ENCODE results near the gene COL25A1.
A peak's percentile ranks its signal among the peaks of the same experiment; 100 is the strongest.

DNA sequence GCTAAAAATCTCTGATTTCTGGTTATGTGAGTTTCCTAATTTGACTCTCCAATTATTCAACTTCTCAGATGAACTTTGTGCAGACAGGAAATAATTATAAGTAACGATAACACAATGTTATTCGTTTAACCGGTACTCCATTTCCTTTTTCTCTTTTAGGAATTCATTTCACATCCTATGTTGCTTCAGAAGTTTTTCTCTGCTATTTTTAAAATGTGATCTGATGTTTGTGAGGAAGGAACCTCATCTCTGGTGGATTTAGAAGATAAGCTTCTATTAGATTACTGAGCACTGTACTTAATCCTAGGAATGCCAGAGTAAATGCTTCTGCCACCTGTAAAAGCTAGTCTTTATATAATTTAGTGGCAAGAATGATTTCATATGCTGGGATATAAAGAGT, 423.7 kb downstream of the COL25A1 start:
- TF ChIP-seq, protein P1, sequence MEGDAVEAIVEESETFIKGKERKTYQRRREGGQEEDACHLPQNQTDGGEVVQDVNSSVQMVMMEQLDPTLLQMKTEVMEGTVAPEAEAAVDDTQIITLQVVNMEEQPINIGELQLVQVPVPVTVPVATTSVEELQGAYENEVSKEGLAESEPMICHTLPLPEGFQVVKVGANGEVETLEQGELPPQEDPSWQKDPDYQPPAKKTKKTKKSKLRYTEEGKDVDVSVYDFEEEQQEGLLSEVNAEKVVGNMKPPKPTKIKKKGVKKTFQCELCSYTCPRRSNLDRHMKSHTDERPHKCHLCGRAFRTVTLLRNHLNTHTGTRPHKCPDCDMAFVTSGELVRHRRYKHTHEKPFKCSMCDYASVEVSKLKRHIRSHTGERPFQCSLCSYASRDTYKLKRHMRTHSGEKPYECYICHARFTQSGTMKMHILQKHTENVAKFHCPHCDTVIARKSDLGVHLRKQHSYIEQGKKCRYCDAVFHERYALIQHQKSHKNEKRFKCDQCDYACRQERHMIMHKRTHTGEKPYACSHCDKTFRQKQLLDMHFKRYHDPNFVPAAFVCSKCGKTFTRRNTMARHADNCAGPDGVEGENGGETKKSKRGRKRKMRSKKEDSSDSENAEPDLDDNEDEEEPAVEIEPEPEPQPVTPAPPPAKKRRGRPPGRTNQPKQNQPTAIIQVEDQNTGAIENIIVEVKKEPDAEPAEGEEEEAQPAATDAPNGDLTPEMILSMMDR (IDR thresholded peaks at IDR 0.05; ENCODE audit: extremely low read depth in 1 of 2, insufficient read depth in 1 of 2, low read depth in 1 of 2, low read length in 2 of 2), result no peak
- TF ChIP-seq, protein P2, sequence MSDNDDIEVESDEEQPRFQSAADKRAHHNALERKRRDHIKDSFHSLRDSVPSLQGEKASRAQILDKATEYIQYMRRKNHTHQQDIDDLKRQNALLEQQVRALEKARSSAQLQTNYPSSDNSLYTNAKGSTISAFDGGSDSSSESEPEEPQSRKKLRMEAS (IDR thresholded peaks at IDR 0.05; ENCODE audit: insufficient read depth, insufficient read length), result no peak
- TF ChIP-seq POLR2AphosphoS5 (IDR thresholded peaks at IDR 0.05; ENCODE audit: insufficient read depth, low read depth, low read length) (no peak), FOS (IDR thresholded peaks at IDR 0.05; ENCODE audit: borderline replicate concordance, insufficient read depth, low read length) (peak; percentile 33), POLR2A (IDR thresholded peaks at IDR 0.05; ENCODE audit: low read depth, low read length) (no peak), EZH2 (IDR thresholded peaks at IDR 0.05; ENCODE audit: borderline replicate concordance, low read depth, low read length, severe bottlenecking) (no peak), JUN (IDR thresholded peaks at IDR 0.05; ENCODE audit: borderline replicate concordance, insufficient read depth, insufficient read length, low read depth) (peak; percentile 82), MYC (IDR thresholded peaks at IDR 0.05; ENCODE audit: low read depth, low read length) (no peak), GATA2 (IDR thresholded peaks at IDR 0.05; ENCODE audit: insufficient read depth, insufficient read length, low read depth, low read length) (peak; percentile 88)
